Spinal cord (tissue), 10 donors: ENCODE measurements around the gene ZBED6. TPM values are rescaled to one million over a fixed set of nuclear protein-coding genes. Genes with fewer than 3 reads are reported as not detected.
"Not testable (repeated sequence)": the region's sequence is repeated elsewhere in the genome, so short reads cannot be mapped to it uniquely, and the experiment has no call there.

ENCODE experiments used
- DNase-seq, 6 donors: peaks; one replicate each; pipeline versions ENCODE4 v3.0.0 to v3.0.0-alpha.2; 2013 to 2015; ENCODE audit warnings: low spot score in 6 of 6, low read depth in 4 of 6
- H3K27ac ChIP-seq: one replicate; pipeline ENCODE4 v1.5.1; 2013; ENCODE audit warnings: low read depth, low read length, control low read depth
- H3K27me3 ChIP-seq: one replicate; pipeline ENCODE4 v1.6.1; 2013; ENCODE audit warnings: low read length; ENCODE audit not compliant: control insufficient read depth, insufficient read depth
- H3K36me3 ChIP-seq: one replicate; pipeline ENCODE4 v1.6.1; 2013; ENCODE audit warnings: low read length; ENCODE audit not compliant: control insufficient read depth, insufficient read depth
- H3K4me1 ChIP-seq: one replicate; pipeline ENCODE4 v1.6.1; 2013; ENCODE audit warnings: low read length; ENCODE audit not compliant: control insufficient read depth, insufficient read depth
- H3K4me3 ChIP-seq: one replicate; pipeline ENCODE4 v1.5.1; 2013; ENCODE audit warnings: low read depth, low read length, control low read depth
- H3K9me3 ChIP-seq: one replicate; pipeline ENCODE4 v1.6.1; 2013; ENCODE audit warnings: low read length; ENCODE audit not compliant: control insufficient read depth, insufficient read depth
- WGBS: methylation state at CpG from one replicate; pipeline ENCODE4 v1.1.5; 2013; ENCODE audit warnings: missing lambda C conversion rate; ENCODE audit not compliant: insufficient coverage; 5-methylcytosine and 5-hydroxymethylcytosine counted together
- polyA plus RNA-seq, 2 donors: library from polyadenylated mRNA; unstranded; fragments of 120-200 nt; gene quantifications; one replicate each; pipeline ENCODE4 v1.2.1, GENCODE V29; 2013; ENCODE audit not compliant: insufficient read length in 2 of 2
- total RNA-seq, 2 donors: library from RNA; depleted of rRNA in 1 of 2; stranded (reverse); fragments of 120-200 nt in 1 of 2; fragments of >200 nt in 1 of 2; gene quantifications; one replicate each; pipeline versions ENCODE4 v1.2.3 to v1.2.4, GENCODE V29; 2013 to 2014
- donor health status: healthy.

Gene ZBED6
- total and polyA plus RNA-seq, 4 donors = 3.1 to 29.1 (median 13.6) TPM

DNA sequence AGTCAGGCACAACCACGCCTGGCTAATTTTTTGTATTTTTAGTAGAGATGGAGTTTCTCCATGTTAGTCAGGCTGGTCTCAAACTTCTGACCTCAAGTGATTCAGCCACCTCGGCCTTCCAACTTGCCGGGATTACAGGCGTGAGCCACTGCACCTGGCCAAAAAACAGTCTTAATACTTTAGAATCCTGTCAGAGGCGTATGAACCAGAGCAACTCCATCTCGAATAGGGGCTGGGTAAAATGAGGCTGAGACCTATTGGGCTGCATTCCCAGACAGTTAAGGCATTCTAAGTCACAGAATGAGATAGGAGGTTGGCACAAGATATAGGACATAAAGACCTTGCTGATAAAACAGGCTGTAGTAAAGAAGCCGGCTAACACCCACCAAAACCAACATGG is 33.5 kb upstream of the ZBED6 start:
- not testable (repeated sequence) for DNase-seq, H3K9me3 ChIP-seq, H3K27ac ChIP-seq, H3K27me3 ChIP-seq, H3K4me3 ChIP-seq, H3K4me1 ChIP-seq, H3K36me3 ChIP-seq
- 89% methylated on average over 5 of the region's 7 CpGs for WGBS

DNA sequence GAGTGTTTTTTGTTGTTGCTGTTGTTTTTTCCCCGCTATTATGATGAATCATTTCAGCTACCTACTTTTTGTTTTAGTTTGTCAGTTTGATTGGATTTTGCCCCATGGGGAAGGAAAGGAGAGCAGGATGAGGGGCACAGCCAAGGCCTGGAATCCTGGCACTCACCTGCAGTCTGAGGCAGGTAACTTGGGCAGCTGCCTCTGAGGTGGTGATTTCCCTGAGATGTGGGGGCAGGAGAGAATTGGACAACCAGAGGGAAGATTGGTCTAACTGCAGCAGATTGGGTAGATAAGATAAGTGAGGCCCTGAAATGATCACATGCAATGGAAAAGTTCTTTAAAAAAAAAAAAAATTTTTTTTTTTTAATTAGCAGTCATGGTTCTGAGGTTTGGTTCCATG is 31.9 kb upstream of the ZBED6 start:
- Histone ChIP-seq H3K9me3 (no peaks in the 10 kb centered on the region), H3K4me1 (peaks cover 4% of the 10 kb centered on the region), H3K27me3 (no peaks in the 10 kb centered on the region), H3K36me3 (no peaks in the 10 kb centered on the region), H3K27ac (no peak overlapping the region), H3K4me3 (no peak overlapping the region)
- no CpG with 5 or more reads among the region's 1 CpG for WGBS
- DNase-seq = no peak

DNA sequence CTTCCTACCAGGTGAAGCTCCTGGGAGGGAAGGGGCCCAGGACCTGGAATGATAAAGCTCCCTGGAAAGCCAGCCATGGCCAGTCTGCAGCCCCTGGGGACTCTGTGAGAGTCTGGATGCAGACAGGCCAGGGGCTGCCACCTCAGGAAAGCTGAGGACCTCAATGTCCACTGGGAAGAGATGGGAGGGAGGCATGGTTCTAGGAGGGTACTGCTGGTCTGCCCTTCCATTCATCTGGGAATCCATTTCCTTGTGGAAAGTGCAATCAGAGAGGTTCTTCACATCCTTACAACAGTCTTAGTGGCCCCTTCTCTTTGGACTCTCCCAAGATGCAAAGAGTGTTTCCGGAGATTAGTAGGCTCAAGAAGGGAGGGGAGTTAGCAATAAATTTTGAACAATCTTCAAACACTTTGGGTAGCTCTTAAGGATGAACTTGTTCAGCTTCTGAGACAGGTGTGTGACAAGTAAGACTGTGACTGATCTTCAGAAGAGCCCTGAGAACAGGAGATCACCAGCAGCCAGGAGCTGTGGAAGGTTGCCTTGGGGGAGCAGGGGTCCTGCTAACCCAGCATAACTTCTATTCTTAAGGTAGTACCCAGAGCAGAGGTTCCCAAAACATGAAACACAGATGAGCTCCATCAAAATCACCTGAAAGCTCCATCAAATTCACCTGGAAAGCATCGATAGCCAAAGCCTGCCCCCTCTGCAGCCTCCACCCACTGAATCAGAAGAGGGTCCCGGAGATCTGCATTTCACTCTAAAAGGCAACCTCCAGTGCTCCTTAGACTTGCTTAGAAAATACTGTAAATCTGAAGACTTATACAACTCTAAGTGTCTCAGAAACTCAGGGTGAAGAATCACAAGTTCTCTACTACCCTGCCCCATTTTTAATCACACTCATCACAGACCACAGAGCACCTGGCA is 31.1 kb upstream of the ZBED6 start:
- H3K27ac ChIP-seq = no peak overlapping the region
- no peaks in the 10 kb centered on the region for H3K9me3 ChIP-seq
- no peaks in the 10 kb centered on the region for H3K27me3 ChIP-seq
- DNase-seq = no peak
- no peaks in the 10 kb centered on the region for H3K36me3 ChIP-seq
- no CpG with 5 or more reads among the region's 3 CpGs for WGBS
- H3K4me1 ChIP-seq = peaks cover 7% of the 10 kb centered on the region
- no peak overlapping the region for H3K4me3 ChIP-seq

DNA sequence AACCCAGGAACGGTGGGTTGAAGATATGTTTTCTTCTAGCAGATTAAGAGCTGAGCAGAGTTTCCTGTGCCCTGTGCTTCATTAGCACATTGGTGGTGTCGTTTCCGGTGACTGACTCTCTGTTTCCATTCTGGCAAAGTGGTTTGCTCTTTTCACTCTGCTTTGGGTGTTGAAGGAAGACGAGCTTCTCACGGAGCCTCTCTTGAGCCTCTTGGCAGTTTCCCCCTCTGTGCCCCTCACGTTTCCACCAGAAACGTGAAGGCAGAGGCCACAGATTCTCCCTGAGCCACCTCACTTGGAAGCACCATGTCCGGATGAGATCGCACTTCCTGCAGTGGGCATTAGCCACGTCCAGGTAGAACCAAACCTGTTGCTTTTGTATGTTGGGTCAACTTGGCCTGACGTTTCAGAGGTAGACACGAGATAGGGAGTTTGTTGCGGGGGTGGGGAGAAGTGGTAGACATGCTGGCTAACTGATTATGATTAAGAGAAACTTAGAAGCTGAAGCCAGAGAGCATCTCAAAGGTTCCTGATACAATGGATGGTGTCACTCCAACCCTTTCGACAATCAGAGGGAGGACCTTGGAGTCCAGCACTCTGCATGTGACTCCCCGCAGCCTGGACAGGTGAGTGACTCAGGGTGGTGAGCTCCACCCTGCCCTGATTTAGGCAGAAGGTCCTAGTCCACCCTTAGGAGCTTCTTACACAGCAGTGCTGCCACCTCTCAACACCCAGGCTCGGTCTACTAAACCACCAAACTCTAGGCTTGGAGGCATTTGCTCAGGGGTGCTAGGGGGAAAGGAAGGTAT is 30.2 kb upstream of the ZBED6 start, which contains the start of gene LAX1:
Gene LAX1 (plus strand): TSS at position 155 of the 809 bp plus-strand sequence. CDS start 383 bp downstream, at position 538.
- Histone ChIP-seq H3K36me3 (no peaks in the 10 kb centered on the region), H3K9me3 (no peaks in the 10 kb centered on the region), H3K4me1 (peaks cover 3% of the 10 kb centered on the region), H3K4me3 (no peak within 1 kb of the TSS), H3K27ac (no peak within 1 kb of the TSS), H3K27me3 (no peaks in the 10 kb centered on the region)
- DNase-seq = no peak
- WGBS = 82% methylated on average over 14 of the region's 16 CpGs

DNA sequence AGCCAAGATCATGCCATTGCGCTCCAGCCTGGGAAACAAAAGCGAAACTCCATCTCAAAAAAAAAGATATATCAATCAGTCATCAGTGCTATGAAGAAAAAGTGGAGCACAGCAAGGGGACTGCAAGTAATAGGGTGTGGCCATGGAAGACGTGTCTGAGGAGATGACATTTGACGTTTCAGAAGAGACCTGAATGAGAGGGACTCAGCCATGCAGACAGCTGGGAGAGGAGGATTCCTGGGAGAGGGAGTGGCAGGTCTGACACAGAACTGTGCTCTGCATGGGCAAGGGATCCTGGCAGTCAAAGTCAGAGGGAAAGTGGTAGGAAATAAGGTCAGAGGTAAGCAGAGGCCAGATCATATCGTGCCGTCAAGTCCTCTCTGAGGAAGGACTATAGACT is 27.2 kb upstream of the ZBED6 start:
- WGBS = 88% methylated on average over 4 of the region's 6 CpGs
- peaks cover 3% of the 10 kb centered on the region for H3K4me1 ChIP-seq
- no peaks in the 10 kb centered on the region for H3K9me3 ChIP-seq
- H3K27me3 ChIP-seq = no peaks in the 10 kb centered on the region
- H3K27ac ChIP-seq = no peak overlapping the region
- no peak for DNase-seq
- H3K36me3 ChIP-seq = no peaks in the 10 kb centered on the region
- H3K4me3 ChIP-seq = no peak overlapping the region

DNA sequence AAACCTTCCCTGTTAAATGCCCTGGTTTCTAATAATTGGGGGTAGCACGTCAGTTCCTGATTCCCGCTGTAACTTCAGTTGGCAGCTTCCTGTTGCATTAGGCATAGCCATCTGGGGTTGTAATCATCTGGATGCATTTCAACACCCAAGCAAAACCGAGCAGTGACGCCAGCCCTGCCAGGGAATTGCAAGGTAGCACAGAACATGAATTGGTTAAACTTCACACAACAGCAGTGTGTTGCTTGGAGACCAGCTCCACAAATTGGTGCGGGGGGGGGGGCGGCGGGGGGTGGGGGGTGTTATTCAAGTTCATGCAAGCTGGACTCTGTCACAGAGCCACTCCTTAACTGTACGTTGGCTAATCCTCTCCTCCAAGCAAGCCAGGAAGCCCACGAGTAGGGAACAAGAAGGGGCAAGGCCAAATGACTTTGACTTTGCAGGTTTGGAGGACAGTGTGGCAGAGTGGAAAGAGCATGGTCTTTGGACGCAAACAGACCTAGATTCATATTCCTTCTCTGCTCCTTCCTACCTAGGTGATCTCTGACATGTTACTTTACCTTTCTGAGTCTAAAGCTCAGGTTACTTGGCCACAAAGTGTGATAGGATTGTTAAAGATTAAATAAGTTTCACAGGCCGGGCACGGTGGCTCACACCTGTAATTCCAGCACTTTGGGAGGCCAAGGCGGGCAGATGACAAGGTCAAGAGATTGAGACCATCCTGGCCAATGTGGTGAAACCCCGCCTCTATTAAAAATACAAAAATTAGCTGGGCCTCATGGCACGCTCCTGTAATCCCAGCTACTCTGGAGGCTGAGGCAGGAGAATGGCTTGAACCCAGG is 25.7 kb upstream of the ZBED6 start:
- no peaks in the 10 kb centered on the region for H3K36me3 ChIP-seq
- DNase-seq = peak; percentile 20 to 96 (median 36)
- no peak overlapping the region for H3K27ac ChIP-seq
- H3K9me3 ChIP-seq = no peaks in the 10 kb centered on the region
- no peaks in the 10 kb centered on the region for H3K27me3 ChIP-seq
- no peak overlapping the region for H3K4me3 ChIP-seq
- 52% methylated on average over 6 of the region's 15 CpGs for WGBS
- H3K4me1 ChIP-seq = peaks cover 3% of the 10 kb centered on the region

DNA sequence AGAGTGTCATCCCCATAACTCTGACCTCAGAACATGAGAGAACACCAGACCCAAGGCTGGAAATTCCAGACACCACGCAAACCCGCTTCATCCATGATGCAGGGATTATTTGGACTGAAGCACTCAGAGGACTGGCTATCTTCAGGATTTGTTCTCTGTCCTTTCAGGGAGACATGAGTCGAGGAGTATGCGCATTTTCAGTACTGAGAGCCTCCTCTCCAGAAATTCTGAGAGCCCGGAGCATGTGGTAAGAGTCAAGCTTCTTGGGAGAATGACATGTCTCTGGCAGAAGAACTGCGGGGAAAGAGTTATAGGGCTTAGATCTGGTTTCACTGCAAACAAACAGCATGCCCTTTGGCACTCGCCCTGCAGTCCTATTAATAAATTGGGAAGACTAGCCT is 23.5 kb upstream of the ZBED6 start:
- no peak overlapping the region for H3K27ac ChIP-seq
- H3K36me3 ChIP-seq = no peaks in the 10 kb centered on the region
- no peaks in the 10 kb centered on the region for H3K9me3 ChIP-seq
- peak in 1 of 6 donors; percentile 43 for DNase-seq
- no peaks in the 10 kb centered on the region for H3K27me3 ChIP-seq
- peaks cover 3% of the 10 kb centered on the region for H3K4me1 ChIP-seq
- no peak overlapping the region for H3K4me3 ChIP-seq
- 93% methylated on average over 5 of the region's 7 CpGs for WGBS

DNA sequence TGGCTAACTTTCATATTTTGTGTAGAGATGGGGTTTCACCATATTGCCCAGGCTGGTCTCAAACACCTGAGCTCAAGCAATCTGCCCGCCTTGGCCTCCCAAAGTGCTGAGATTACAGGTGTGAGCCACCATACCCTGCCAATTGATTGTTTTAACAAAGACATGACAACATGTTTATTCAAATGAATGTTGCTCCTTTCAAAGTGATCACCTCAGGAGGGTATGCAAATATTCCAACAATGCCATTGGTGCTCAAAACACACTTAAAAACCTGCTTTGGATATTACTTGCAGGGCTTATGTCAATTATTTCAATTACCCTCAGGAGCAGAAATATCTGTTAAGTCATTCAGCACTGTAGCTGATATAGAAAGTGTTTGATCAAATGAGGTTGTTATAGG is 22.6 kb upstream of the ZBED6 start:
- Histone ChIP-seq H3K36me3 (no peaks in the 10 kb centered on the region), H3K4me1 (peaks cover 3% of the 10 kb centered on the region), H3K9me3 (no peaks in the 10 kb centered on the region), H3K27me3 (no peaks in the 10 kb centered on the region), H3K27ac (no peak overlapping the region), H3K4me3 (no peak overlapping the region)
- DNase-seq = no peak
- no CpG with 5 or more reads among the region's 1 CpG for WGBS

DNA sequence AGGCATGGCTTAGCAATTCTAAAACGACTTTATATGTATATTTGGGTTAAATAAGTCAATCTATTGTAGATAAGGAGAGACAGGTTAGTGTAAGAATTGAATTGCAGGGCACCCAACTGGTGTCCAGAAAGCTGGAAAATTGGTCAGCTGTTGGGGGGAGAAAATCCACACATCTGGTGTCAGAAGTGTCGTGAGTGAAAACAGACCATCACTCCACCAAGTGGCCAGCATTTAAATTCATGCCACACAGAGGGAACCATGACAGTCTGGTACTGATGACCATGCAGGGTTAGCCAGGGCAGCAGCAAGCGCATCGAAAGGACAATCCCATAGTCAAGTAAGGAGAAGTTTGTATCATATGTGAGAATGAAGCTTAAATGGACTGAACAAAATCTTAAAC is 18.8 kb upstream of the ZBED6 start:
- Histone ChIP-seq H3K36me3 (no peaks in the 10 kb centered on the region), H3K4me1 (no peaks in the 10 kb centered on the region), H3K4me3 (no peak overlapping the region), H3K27me3 (no peaks in the 10 kb centered on the region), H3K27ac (no peak overlapping the region), H3K9me3 (no peaks in the 10 kb centered on the region)
- 63% methylated on average over 3 of the region's 4 CpGs for WGBS
- peak in 1 of 6 donors; percentile 29 for DNase-seq
